ENCODE results near the gene DDX19B. TPM values are rescaled to one million over a fixed set of nuclear protein-coding genes. Genes with fewer than 3 reads are reported as not detected.

The DDX19B gene
- total and polyA plus RNA-seq, 9 of the 15 experiments (the other 6 are each of a cell fraction or from before 2014, with no cell fraction given), result 7.0 to 32.9 (median 19.3) TPM

GRCh38 chr16:70331588-70332358, 32.8 kb downstream of the DDX19B start (continued):
- peak; percentile 31; the same call in 1 of the 2 replicates for TF ChIP-seq REST (IDR thresholded peaks at IDR 0.05; ENCODE audit: borderline replicate concordance)
- TF ChIP-seq REST (CRISPR knock-in tag; IDR thresholded peaks at IDR 0.05; ENCODE audit: low read depth), result no peak
- TF ChIP-seq USF1 (CRISPR knock-in tag; IDR thresholded peaks at IDR 0.05), result no peak
- no peak for TF ChIP-seq ZNF175 (CRISPR knock-in tag; IDR thresholded peaks at IDR 0.05; ENCODE audit: low read depth)
- TF ChIP-seq STAT6 (CRISPR knock-in tag; IDR thresholded peaks at IDR 0.05), result no peak
- no peak for TF ChIP-seq NRF1 (conservative IDR thresholded peaks at IDR 0.05 in 1 of 2, IDR thresholded peaks at IDR 0.05 in 1 of 2)
- peak; percentile 53 to 72 for TF ChIP-seq RAD21 (CRISPR knock-in tag; conservative IDR thresholded peaks at IDR 0.05 in 1 of 2, IDR thresholded peaks at IDR 0.05 in 1 of 2)
- no peak for TF ChIP-seq DDX20 (tag; IDR thresholded peaks at IDR 0.05; ENCODE audit: low read depth)

All from K562 (cell line).